GM12874 (cell line): ENCODE data around the gene SLC22A12.

Source experiments
- CTCF ChIP-seq: IDR thresholded peaks from 2 replicates; pipeline ENCODE4 v1.5.1; 2011; ENCODE audit warnings: low read depth, mild to moderate bottlenecking, control low read depth, low read length, moderate library complexity; ENCODE audit not compliant: insufficient read depth

Gene SLC22A12

GRCh38 chr11:64590763-64591221 is at the start of gene SLC22A12:
SLC22A12 (plus strand) TSS chr11:64591220; CDS start chr11:64591557, 337 bp downstream.
- TF ChIP-seq CTCF, result no peak

- TF ChIP-seq CTCF, result no peak
These were observed 48.6 kb upstream of the SLC22A12 start for GRCh38 chr11:64542172-64543125.

GRCh38 chr11:64543818-64544217 is 47.2 kb upstream of the SLC22A12 start:
- no peak for TF ChIP-seq CTCF

DNA sequence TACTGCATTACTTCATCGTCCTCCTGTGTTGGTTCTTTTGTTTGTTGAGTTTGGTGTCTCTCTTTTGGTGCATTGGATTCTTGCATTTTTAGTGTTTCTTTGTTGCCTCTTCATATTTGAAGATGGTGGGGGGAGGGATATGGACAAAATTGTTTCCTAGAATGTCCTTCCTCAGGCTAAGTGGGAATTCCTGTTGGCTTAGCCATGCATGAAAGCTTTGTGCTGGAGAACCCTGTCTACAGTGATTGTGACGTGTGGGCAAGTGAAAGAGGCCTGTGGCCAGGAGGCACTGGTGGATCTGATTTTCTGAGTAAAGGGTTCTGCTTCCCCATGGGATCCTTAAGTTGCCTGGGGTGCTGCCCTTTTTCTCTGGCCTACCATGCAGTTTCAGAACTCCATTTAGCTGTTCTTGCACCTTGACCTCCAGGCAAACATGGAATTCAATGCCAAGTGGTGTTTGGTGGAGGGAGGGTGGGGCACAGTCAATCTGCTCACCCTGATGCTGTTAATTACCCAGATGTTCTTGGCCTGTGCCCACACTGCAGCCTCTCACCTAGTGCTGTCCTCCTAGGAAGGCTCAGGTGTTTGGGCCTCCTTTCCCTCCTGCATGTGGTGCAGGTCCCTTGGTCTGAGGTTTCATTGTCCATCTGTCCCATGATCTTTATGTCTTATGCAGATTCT is 46.3 kb upstream of the SLC22A12 start:
- TF ChIP-seq CTCF, result no peak

DNA sequence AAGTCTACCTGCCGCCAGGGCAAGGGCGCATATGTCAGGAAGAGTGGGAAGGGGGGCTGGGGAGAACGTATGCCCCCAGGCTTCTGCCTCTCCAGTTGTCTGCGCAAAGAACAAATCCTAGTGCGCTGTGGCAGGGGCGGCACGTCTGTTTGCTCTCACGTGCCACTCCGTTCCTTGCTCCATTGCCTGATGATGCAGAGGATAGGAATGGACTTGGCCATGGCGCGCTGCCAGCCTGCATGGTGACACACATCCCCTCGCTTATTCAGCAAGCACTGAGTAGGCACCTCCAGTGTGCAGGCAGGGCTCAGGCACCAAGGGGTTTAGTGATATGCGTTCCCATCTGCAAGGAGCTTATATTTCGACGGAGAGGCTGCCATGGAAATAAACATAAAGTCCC is 45.4 kb upstream of the SLC22A12 start:
- TF ChIP-seq CTCF, result no peak

DNA sequence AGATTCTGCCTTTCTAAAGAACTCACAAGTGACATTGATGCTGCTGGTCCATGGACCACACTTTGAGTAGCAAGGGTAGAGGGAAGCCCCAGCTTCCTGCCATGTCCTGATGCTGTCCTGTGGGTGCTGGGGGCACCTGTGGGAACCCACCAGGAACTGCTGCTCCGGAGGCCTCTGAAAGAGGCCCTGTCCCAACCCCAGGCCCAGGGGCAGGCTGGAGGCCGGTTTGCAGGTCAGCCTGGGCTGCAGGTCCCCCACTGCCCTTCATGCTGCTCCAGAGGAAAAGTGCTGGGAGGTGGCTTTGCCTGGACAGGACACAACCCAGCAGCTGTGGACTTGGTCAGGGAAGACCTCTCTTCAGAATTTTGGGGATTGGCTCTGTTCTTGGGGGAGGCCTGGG is 44.8 kb upstream of the SLC22A12 start:
- no peak for TF ChIP-seq CTCF

DNA sequence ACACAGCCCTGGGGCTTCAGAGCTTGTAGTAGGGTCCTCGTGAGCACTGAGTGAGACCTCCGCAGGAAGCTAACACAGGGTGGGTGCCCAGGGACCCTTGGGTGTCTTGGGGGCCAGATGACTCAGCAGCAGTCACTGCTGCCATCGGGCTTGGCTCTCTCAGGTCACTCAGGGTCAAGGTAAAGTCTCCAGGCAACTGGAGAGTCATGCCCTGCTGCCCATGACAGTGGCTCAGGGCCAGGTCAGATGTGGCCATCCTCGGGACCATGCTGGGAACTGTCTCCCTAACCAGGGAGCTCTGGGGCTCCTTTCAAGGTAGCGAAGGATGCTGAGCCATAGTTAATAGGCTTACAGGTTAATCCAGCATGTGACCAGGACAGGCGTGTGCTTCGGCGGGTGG is 44.4 kb upstream of the SLC22A12 start:
- TF ChIP-seq CTCF, result no peak
